Neutrophil (primary cell): Measurements from ENCODE around the gene ZBTB38.

Experiments
- H3K27ac ChIP-seq: fragments of 200-600 bp; sonication (generic); 2 replicates; pipeline ENCODE4 v1.5.1; 2016; ENCODE audit warnings: mild to moderate bottlenecking, moderate library complexity
- H3K27me3 ChIP-seq: fragments of 200-600 bp; sonication (generic); 2 replicates; pipeline ENCODE4 v1.6.0; 2016; ENCODE audit warnings: mild to moderate bottlenecking
- H3K36me3 ChIP-seq: fragments of 200-600 bp; sonication (generic); 2 replicates; pipeline ENCODE4 v1.5.1; 2017
- H3K4me1 ChIP-seq, 2 experiments: fragments of 200-600 bp in 1 of 2; sonication (generic) in 1 of 2; 1 replicate in 1 of 2; 2 replicates in 1 of 2; pipeline versions ENCODE4 v1.5.1 to v1.6.1; 2013 to 2016; ENCODE audit warnings: low read depth in 1 of 2, low read length in 1 of 2, mild to moderate bottlenecking in 1 of 2, moderate library complexity in 1 of 2; ENCODE audit not compliant: control insufficient read depth in 1 of 2, insufficient read depth in 1 of 2
- H3K4me3 ChIP-seq, 2 experiments: fragments of 200-600 bp in 1 of 2; sonication (generic) in 1 of 2; 1 replicate in 1 of 2; 2 replicates in 1 of 2; pipeline ENCODE4 v1.5.1; 2013 to 2016; ENCODE audit warnings: low read depth in 1 of 2, low read length in 1 of 2, mild to moderate bottlenecking in 1 of 2, moderate library complexity in 1 of 2
- H3K9me3 ChIP-seq: fragments of 200-600 bp; sonication (generic); 2 replicates; pipeline ENCODE4 v1.5.1; 2016
- CTCF ChIP-seq: fragments of 200-600 bp; sonication (generic); IDR thresholded peaks from 2 replicates; pipeline ENCODE4 v1.5.1; 2016; ENCODE audit warnings: antibody characterized with exemption

ZBTB38 gene

GRCh38 chr3:141388823-141389621 lies 20.7 kb downstream of the ZBTB38 start:
- Histone ChIP-seq H3K9me3 (no peaks in the 10 kb centered on the region), H3K4me3 (no peak overlapping the region), H3K36me3 (no peaks in the 10 kb centered on the region), H3K4me1 (no peaks in the 10 kb centered on the region), H3K27ac (no peak overlapping the region), H3K27me3 (no peaks in the 10 kb centered on the region)
- no peak for TF ChIP-seq CTCF

- no peaks in the 10 kb centered on the region for H3K27me3 ChIP-seq
- H3K36me3 ChIP-seq, result no peaks in the 10 kb centered on the region
- no peak for TF ChIP-seq CTCF
- H3K4me1 ChIP-seq, result no peaks in the 10 kb centered on the region
- no peak overlapping the region for H3K4me3 ChIP-seq
- no peak overlapping the region for H3K27ac ChIP-seq
- H3K9me3 ChIP-seq, result no peaks in the 10 kb centered on the region
Observed at GRCh38 chr3:141389703-141390102, 21.4 kb downstream of the ZBTB38 start.

- TF ChIP-seq CTCF, result no peak
- Histone ChIP-seq H3K27me3 (no peaks in the 10 kb centered on the region), H3K9me3 (no peaks in the 10 kb centered on the region), H3K36me3 (no peaks in the 10 kb centered on the region), H3K4me1 (peaks cover 0 to under 1% of the 10 kb centered on the region in 2 experiments), H3K4me3 (no peak overlapping the region), H3K27ac (no peak overlapping the region)
Observed at GRCh38 chr3:141390747-141391146, 22.4 kb downstream of the ZBTB38 start.

- no peak for TF ChIP-seq CTCF
- Histone ChIP-seq H3K4me1 (peaks cover 0 to 4% of the 10 kb centered on the region in 2 experiments), H3K36me3 (no peaks in the 10 kb centered on the region)
Observed at GRCh38 chr3:141391298-141391990, 23.1 kb downstream of the ZBTB38 start.

GRCh38 chr3:141391991-141392316 lies 23.6 kb downstream of the ZBTB38 start:
- TF ChIP-seq CTCF, result no peak
- H3K4me1 ChIP-seq, result peaks cover 0 to 4% of the 10 kb centered on the region in 2 experiments
- H3K4me3 ChIP-seq, result no peak overlapping the region
- H3K27ac ChIP-seq, result no peak overlapping the region
- H3K9me3 ChIP-seq, result no peaks in the 10 kb centered on the region
- H3K36me3 ChIP-seq, result no peaks in the 10 kb centered on the region
- H3K27me3 ChIP-seq, result no peaks in the 10 kb centered on the region

More at GRCh38 chr3:141391298-141391990, 23.1 kb downstream of the ZBTB38 start:
- no peaks in the 10 kb centered on the region for H3K9me3 ChIP-seq
- H3K4me3 ChIP-seq, result no peak overlapping the region
- H3K27me3 ChIP-seq, result no peaks in the 10 kb centered on the region
- no peak overlapping the region for H3K27ac ChIP-seq
